Mesenchymal stem cell (in vitro differentiated cells and primary cell): ENCODE results near the gene MDC1.

ENCODE experiments used
- DNase-seq: peaks from one replicate; pipeline ENCODE4 v3.0.0-alpha.2; 2013
- H2AFZ ChIP-seq: one replicate; pipeline ENCODE4 v1.6.1; 2013; ENCODE audit warnings: low read depth, mild to moderate bottlenecking, control low read depth, inconsistent platforms, low read length, moderate library complexity
- H2AK5ac ChIP-seq: 2 replicates; pipeline ENCODE4 v1.6.1; 2013; ENCODE audit warnings: low read length, moderate library complexity, mild to moderate bottlenecking, inconsistent platforms; ENCODE audit not compliant: severe bottlenecking
- H2BK120ac ChIP-seq: one replicate; pipeline ENCODE4 v1.6.1; 2013; ENCODE audit warnings: low read depth, mild to moderate bottlenecking, inconsistent platforms, low read length, moderate library complexity
- H2BK12ac ChIP-seq, 2 experiments: one replicate each; pipeline ENCODE4 v1.6.1; 2013; ENCODE audit warnings: inconsistent platforms in 2 of 2, low read length in 2 of 2, mild to moderate bottlenecking in 2 of 2, moderate library complexity in 2 of 2, control low read depth in 1 of 2
- H2BK15ac ChIP-seq: one replicate; pipeline ENCODE4 v1.6.1; 2013; ENCODE audit warnings: mild to moderate bottlenecking, low read depth, inconsistent platforms; ENCODE audit not compliant: poor library complexity, severe bottlenecking
- H2BK5ac ChIP-seq: 2 replicates; pipeline ENCODE4 v1.6.1; 2013; ENCODE audit warnings: low read depth, mild to moderate bottlenecking, low read length, control low read depth, inconsistent platforms; ENCODE audit not compliant: poor library complexity, severe bottlenecking
- H3K14ac ChIP-seq, 2 experiments: one replicate each; pipeline ENCODE4 v1.6.1; 2013; ENCODE audit warnings: inconsistent platforms in 2 of 2, low read length in 2 of 2, control low read depth in 1 of 2, mild to moderate bottlenecking in 1 of 2, moderate library complexity in 1 of 2
- H3K18ac ChIP-seq, 2 experiments: one replicate each; pipeline ENCODE4 v1.6.1; 2013; ENCODE audit warnings: inconsistent platforms in 2 of 2, low read length in 2 of 2, control low read depth in 1 of 2, low read depth in 1 of 2, mild to moderate bottlenecking in 1 of 2
- H3K23ac ChIP-seq, 2 experiments: one replicate each; pipeline ENCODE4 v1.6.1; 2013; ENCODE audit warnings: inconsistent platforms in 2 of 2, low read length in 2 of 2, mild to moderate bottlenecking in 2 of 2, moderate library complexity in 2 of 2, control low read depth in 1 of 2
- H3K27ac ChIP-seq: 2 replicates; pipeline ENCODE4 v1.5.1; 2013; ENCODE audit warnings: mild to moderate bottlenecking, moderate library complexity, low read length, control low read depth, inconsistent platforms; ENCODE audit not compliant: poor library complexity, severe bottlenecking
- H3K27me3 ChIP-seq, 2 experiments: 2 replicates each; pipeline versions ENCODE4 v1.6.1 to v1.7.0; 2013; ENCODE audit warnings: low read length in 2 of 2, mild to moderate bottlenecking in 2 of 2, moderate library complexity in 2 of 2, control low read depth in 1 of 2, inconsistent platforms in 1 of 2; ENCODE audit not compliant: control insufficient read depth in 1 of 2, insufficient read depth in 1 of 2
- H3K36me3 ChIP-seq, 2 experiments: 2 replicates each; pipeline versions ENCODE4 v1.6.1 to v1.7.0; 2013; ENCODE audit warnings: low read length in 2 of 2, control low read depth in 1 of 2, inconsistent platforms in 1 of 2, low read depth in 1 of 2, mild to moderate bottlenecking in 1 of 2; ENCODE audit not compliant: insufficient read depth in 2 of 2, control insufficient read depth in 1 of 2
- H3K4ac ChIP-seq, 2 experiments: one replicate each; pipeline ENCODE4 v1.6.1; 2013; ENCODE audit warnings: inconsistent platforms in 2 of 2, low read length in 2 of 2, mild to moderate bottlenecking in 2 of 2, moderate library complexity in 2 of 2, control low read depth in 1 of 2, low read depth in 1 of 2
- H3K4me1 ChIP-seq: 2 replicates; pipeline ENCODE4 v1.6.1; 2013; ENCODE audit warnings: low read depth, low read length, control low read depth; ENCODE audit not compliant: control insufficient read depth, insufficient read depth
- H3K4me2 ChIP-seq: 2 replicates; pipeline ENCODE4 v1.6.1; 2013; ENCODE audit warnings: low read length, mild to moderate bottlenecking, inconsistent platforms; ENCODE audit not compliant: poor library complexity, severe bottlenecking
- H3K4me3 ChIP-seq, 2 experiments: 2 replicates each; pipeline versions ENCODE4 v1.5.1 to v1.7.0; 2013; ENCODE audit warnings: low read length in 2 of 2, mild to moderate bottlenecking in 2 of 2, control low read depth in 1 of 2, low read depth in 1 of 2; ENCODE audit not compliant: insufficient read depth in 1 of 2
- H3K79me1 ChIP-seq: replicated peaks from 2 replicates; pipeline ENCODE4 v1.6.1; 2013; ENCODE audit warnings: mild to moderate bottlenecking, control low read depth, low read length, inconsistent platforms; ENCODE audit not compliant: poor library complexity, severe bottlenecking
- H3K9ac ChIP-seq: 2 replicates; pipeline ENCODE4 v1.7.0; 2013; ENCODE audit warnings: mild to moderate bottlenecking, low read length, moderate library complexity
- H3K9me3 ChIP-seq: 2 replicates; pipeline ENCODE4 v1.7.0; 2013; ENCODE audit warnings: mild to moderate bottlenecking, low read length; ENCODE audit not compliant: control insufficient read depth
- H4K8ac ChIP-seq: one replicate; pipeline ENCODE4 v1.6.1; 2013; ENCODE audit warnings: inconsistent platforms, mild to moderate bottlenecking, low read length, moderate library complexity
- H4K91ac ChIP-seq: one replicate; pipeline ENCODE4 v1.6.1; 2013; ENCODE audit warnings: mild to moderate bottlenecking, low read length, inconsistent platforms
- WGBS: methylation state at CpG from one replicate; pipeline ENCODE4 v1.1.7; 2013; ENCODE audit warnings: mixed read lengths; 5-methylcytosine and 5-hydroxymethylcytosine counted together

MDC1 gene

DNA sequence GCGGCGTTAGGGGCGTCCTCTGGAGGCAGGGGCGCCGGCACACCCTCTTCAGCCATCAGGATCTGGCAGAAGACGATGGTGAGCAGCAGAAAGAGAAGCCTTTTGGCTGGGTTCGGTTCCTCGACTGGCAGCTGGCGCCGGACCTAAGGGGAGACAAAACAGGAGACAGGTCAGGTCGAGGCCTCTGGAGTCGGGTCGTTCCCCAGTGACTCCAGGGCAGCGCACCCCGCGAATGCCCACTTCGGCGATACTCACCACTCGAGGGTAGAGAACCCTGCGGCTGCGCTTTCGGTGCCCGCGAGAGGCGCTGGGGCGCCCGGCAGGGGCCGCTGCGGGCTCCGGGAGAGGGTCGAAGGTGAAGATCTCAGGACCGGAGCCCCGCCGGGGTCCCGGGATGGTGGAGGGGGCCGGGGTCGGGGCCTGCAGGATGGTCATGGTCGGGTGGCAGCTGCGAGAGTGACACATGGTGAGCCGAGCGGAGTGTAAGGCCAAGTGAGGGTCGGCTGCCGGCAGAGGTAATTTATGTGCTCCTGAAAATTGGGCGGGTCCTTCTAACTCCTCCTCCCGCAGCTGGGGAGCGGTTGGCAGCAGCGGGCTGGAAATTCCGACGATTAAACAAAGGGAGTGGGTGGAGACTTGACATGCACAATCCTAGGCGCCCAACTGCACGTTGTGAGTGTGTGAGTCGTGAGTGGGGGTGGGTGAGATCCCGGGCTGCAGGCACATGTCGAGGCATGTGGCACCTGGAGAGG, 27.1 kb upstream of the MDC1 start, which contains the start of gene IER3:
TSS of gene IER3 (minus strand) at position 494 of the 752 bp plus-strand sequence. CDS start at position 465, 29 bp downstream.
- Histone ChIP-seq H4K91ac (peak within 1 kb of the TSS; percentile 83), H3K79me1 (peaks cover 3% of the 10 kb centered on the region), H2BK5ac (peak within 1 kb of the TSS; percentile 79), H2AK5ac (peak within 1 kb of the TSS; percentile 57), H3K27me3 (no peaks in the 10 kb centered on the region), H2BK15ac (peak within 1 kb of the TSS; percentile 49), H3K23ac (peak within 1 kb of the TSS in 1 of 2 experiments; percentile 77), H3K18ac (peak within 1 kb of the TSS; percentile 85 to 94), H3K14ac (peak within 1 kb of the TSS in 1 of 2 experiments; percentile 92), H3K9me3 (no peaks in the 10 kb centered on the region), H3K4me1 (peaks cover 30% of the 10 kb centered on the region), H3K9ac (peak within 1 kb of the TSS; percentile 97), H3K4me3 (peak within 1 kb of the TSS; percentile 76 to 88), H2BK12ac (peak within 1 kb of the TSS; percentile 28 to 91), H3K36me3 (peaks cover 20 to 29% of the 10 kb centered on the region in 2 experiments), H3K27ac (peak within 1 kb of the TSS; percentile 99), H4K8ac (peak within 1 kb of the TSS; percentile 88), H3K4me2 (no peak within 1 kb of the TSS), H2AFZ (no peak within 1 kb of the TSS), H2BK120ac (peak within 1 kb of the TSS; percentile 90), H3K4ac (peak within 1 kb of the TSS; percentile 76 to 92)
- under 1% methylated on average over 54 of the region's 54 CpGs for WGBS
- DNase-seq = peak; percentile 96

DNA sequence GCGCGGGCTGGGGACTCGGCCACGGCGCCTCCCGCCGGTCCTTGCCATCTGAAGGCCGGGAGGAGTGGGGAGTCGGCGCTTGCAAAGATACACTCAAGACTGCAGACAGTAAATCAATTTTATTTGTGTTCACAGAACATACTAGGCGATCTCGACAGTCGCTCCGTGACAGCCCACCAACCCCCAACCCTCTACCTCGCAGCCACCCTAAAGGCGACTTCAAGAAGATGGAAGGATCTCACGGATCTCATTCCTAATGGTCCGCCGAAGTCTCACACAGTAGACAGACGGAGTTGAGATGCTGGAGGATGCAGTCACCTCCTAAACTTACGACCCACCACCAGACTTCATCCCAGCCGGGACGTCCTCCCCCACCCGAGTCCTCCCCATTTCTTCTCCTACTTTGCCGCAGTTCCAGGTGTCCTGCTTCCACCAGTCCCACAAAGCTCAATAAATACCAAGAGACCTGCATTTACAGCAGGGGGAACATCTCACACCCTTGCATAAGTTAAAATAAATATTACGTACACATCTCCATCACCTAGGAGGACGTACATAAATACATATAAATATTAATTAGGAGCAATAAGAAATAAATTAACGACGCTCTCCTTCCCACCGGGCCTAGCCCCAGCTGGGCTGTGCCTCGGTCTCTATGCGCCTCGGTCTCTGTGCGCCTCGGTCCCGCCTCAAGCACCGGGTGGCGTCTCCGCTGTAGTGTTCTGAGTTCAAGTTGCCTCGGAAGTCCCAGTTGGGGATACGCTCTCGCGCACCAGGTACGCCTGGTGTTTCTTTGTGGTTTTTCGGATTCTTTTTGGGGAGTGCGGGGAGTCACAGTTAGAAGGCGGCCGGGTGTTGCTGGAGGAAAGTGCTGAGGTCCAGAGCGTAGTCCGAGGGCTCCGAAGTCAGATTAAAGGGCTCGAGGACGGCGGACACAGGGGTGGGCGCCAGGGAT, 26.3 kb upstream of the MDC1 start:
- Histone ChIP-seq H3K79me1 (peaks cover 8% of the 10 kb centered on the region), H3K4ac (peak overlapping the region; percentile 76 to 92), H3K9ac (peak overlapping the region; percentile 97), H3K23ac (peak overlapping the region in 1 of 2 experiments; percentile 77), H3K4me3 (peak overlapping the region; percentile 76 to 88), H2BK15ac (peak overlapping the region; percentile 86), H2AFZ (no peak overlapping the region), H3K4me1 (peaks cover 24% of the 10 kb centered on the region), H3K18ac (peak overlapping the region; percentile 85 to 94), H3K14ac (peak overlapping the region in 1 of 2 experiments; percentile 92), H3K36me3 (peaks cover 20 to 37% of the 10 kb centered on the region in 2 experiments), H2BK12ac (peak overlapping the region in 1 of 2 experiments; percentile 64), H3K9me3 (no peaks in the 10 kb centered on the region), H4K91ac (peak overlapping the region; percentile 92), H2BK120ac (peak overlapping the region; percentile 90), H3K4me2 (peak overlapping the region; percentile 60), H2BK5ac (peak overlapping the region; percentile 47), H4K8ac (peak overlapping the region; percentile 87), H2AK5ac (peak overlapping the region; percentile 84), H3K27ac (peak overlapping the region; percentile 99), H3K27me3 (no peaks in the 10 kb centered on the region)
- no peak for DNase-seq
- WGBS = under 1% methylated on average over 50 of the region's 55 CpGs

DNA sequence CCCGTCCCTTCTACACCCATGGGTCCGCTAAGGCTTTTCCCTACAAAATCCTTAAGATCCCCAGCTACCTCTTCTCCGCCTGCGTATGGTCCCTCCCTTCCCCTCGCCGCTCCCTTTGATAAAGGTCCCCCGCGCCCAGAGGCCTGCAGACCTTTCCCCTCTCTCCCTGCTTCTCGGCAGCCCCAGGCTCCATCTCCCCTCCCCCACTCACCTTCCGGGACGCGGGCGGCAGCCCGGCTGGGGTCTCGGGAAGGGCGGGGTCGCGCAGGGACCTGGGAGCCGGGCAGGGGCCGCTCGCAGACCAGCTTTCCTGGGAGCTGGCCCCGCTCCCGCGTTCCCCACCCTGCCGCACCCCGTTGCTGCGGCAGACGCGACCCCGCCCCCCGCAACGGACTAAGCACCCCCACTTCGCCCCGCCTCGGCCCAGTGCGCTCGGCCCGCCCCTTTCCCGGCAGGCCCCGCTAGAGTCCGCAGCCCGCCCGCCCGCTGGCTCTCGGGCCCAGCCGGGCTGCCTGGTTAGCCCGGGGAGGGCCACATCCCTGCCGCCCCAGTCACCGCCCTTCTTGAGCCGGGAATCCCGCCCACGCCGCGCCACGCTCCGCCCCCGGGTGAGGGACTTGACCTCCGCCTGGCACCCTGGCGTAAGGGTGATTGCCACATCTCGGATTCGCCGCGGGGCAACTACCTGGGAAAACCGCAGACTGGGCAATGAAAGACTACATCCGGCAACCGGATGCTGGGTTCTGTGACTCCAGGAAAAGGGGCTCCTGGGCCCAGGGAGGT, 25.4 kb upstream of the MDC1 start, which contains the start of gene FLOT1:
TSS of gene FLOT1 (minus strand) at position 372 of the 783 bp plus-strand sequence. CDS start 498 bp downstream, outside the sequence.
- H3K18ac ChIP-seq = peak within 1 kb of the TSS; percentile 85 to 94
- peak within 1 kb of the TSS; percentile 60 for H3K4me2 ChIP-seq
- peak within 1 kb of the TSS in 1 of 2 experiments; percentile 77 for H3K23ac ChIP-seq
- peak; percentile 96 for DNase-seq
- peak within 1 kb of the TSS; percentile 99 for H3K27ac ChIP-seq
- peak within 1 kb of the TSS; percentile 92 for H4K91ac ChIP-seq
- peak within 1 kb of the TSS; percentile 61 to 97 for H3K4ac ChIP-seq
- peaks cover 24% of the 10 kb centered on the region for H3K4me1 ChIP-seq
- no peak within 1 kb of the TSS for H2AFZ ChIP-seq
- H4K8ac ChIP-seq = peak within 1 kb of the TSS; percentile 69
- H3K9ac ChIP-seq = peak within 1 kb of the TSS; percentile 97
- peak within 1 kb of the TSS; percentile 86 for H2BK15ac ChIP-seq
- H2BK5ac ChIP-seq = peak within 1 kb of the TSS; percentile 47
- peak within 1 kb of the TSS; percentile 76 to 88 for H3K4me3 ChIP-seq
- H2AK5ac ChIP-seq = peak within 1 kb of the TSS; percentile 84
- peak within 1 kb of the TSS in 1 of 2 experiments; percentile 92 for H2BK12ac ChIP-seq
- H3K36me3 ChIP-seq = peaks cover 20 to 46% of the 10 kb centered on the region in 2 experiments
- H3K79me1 ChIP-seq = peaks cover 9% of the 10 kb centered on the region
- peak within 1 kb of the TSS; percentile 90 for H2BK120ac ChIP-seq
- peak within 1 kb of the TSS in 1 of 2 experiments; percentile 92 for H3K14ac ChIP-seq
- under 1% methylated on average over 61 of the region's 66 CpGs for WGBS
- H3K27me3 ChIP-seq = no peaks in the 10 kb centered on the region
- H3K9me3 ChIP-seq = no peaks in the 10 kb centered on the region
